K562 (cell line): ENCODE results near the gene C19orf12. TPM values are rescaled to one million over a fixed set of nuclear protein-coding genes. Genes with fewer than 3 reads are reported as not detected.

Source experiments
- ATAC-seq: fragments of 200-7000 bp; cut with Tn5 transposase; 3 replicates; pipeline ENCODE4 v1.9.1; 2020; ENCODE audit warnings: moderate library complexity
- BruUV-seq: library from RNA; stranded (reverse); fragments of 400-500 nt; replicated peaks from 2 replicates; lab custom pipeline; 2021; lab: Mats Ljungman, UMichigan
- CTCF ChIA-PET: fragments of 300-600 bp; formaldehyde crosslinking; extraction: SDS; loops from one replicate; lab custom pipeline; 2021; ENCODE audit warnings: low intra/inter-chr PET ratio; lab: Yijun Ruan, JAX
- POLR2A ChIA-PET: fragments of 300-600, 350-650 bp; sonication (Branson Sonifier 250); formaldehyde crosslinking; extraction: SDS; loops from one replicate; lab custom pipeline; 2021; ENCODE audit warnings: antibody characterized with exemption, inconsistent platforms; lab: Yijun Ruan, JAX
- DNase-seq, 4 experiments: peaks; one replicate each; pipeline versions ENCODE4 v3.0.0 to v3.0.0-alpha.2; 2011 to 2018; ENCODE audit warnings: low spot score in 3 of 4, mixed read lengths in 3 of 4; ENCODE audit errors: extremely low read depth in 1 of 4
- FAIRE-seq: peaks from 2 replicates; lab custom pipeline; 2011; peaks lifted over from hg19 to GRCh38; lab: Jason Lieb, UNC
- H2AFZ ChIP-seq: 2 replicates; pipeline ENCODE4 v1.6.0; 2011; ENCODE audit warnings: low read depth, low read length, control low read depth, inconsistent platforms
- H3K27ac ChIP-seq: fragments of 200-600 bp; 3 replicates; pipeline ENCODE4 v1.8.0; 2011; ENCODE audit warnings: low read depth, mild to moderate bottlenecking, control low read depth, inconsistent platforms, low read length, moderate library complexity, mixed read lengths; ENCODE audit errors: extremely low read depth
- H3K27me3 ChIP-seq, 2 experiments: fragments of 300-600 bp in 1 of 2; 2 replicates in 1 of 2; 3 replicates in 1 of 2; pipeline versions ENCODE4 v1.6.0 to v1.8.0; 2011; ENCODE audit warnings: inconsistent platforms in 2 of 2, low read length in 2 of 2, mild to moderate bottlenecking in 1 of 2, mixed read lengths in 1 of 2, moderate library complexity in 1 of 2; ENCODE audit not compliant: control insufficient read depth in 2 of 2, insufficient read depth in 2 of 2
- H3K36me3 ChIP-seq: fragments of 300-600 bp; 3 replicates; pipeline ENCODE4 v1.8.0; 2011; ENCODE audit warnings: mild to moderate bottlenecking, low read length, inconsistent platforms; ENCODE audit not compliant: control insufficient read depth, insufficient read depth
- H3K4me1 ChIP-seq, 2 experiments: fragments of 200-600 bp in 1 of 2; replicated peaks in 1 of 2; 2 replicates in 1 of 2; 3 replicates in 1 of 2; pipeline versions ENCODE4 v1.5.1 to v1.8.0; 2011; ENCODE audit warnings: inconsistent platforms in 2 of 2, low read length in 2 of 2, mild to moderate bottlenecking in 1 of 2, mixed read lengths in 1 of 2, moderate library complexity in 1 of 2; ENCODE audit not compliant: control insufficient read depth in 2 of 2, insufficient read depth in 2 of 2
- H3K4me2 ChIP-seq: 2 replicates; pipeline ENCODE4 v1.6.1; 2011; ENCODE audit warnings: low read length, control low read depth, inconsistent platforms, mixed read lengths; ENCODE audit not compliant: insufficient read depth
- H3K4me3 ChIP-seq: fragments of 200-600 bp; sonication (generic), shearing (Covaris generic); 2 replicates; pipeline ENCODE4 v1.5.1; 2016; ENCODE audit warnings: control low read depth, inconsistent platforms
- H3K79me2 ChIP-seq: fragments of 200-600 bp; 3 replicates; pipeline ENCODE4 v1.8.0; 2011; ENCODE audit warnings: low read length, inconsistent platforms; ENCODE audit not compliant: control insufficient read depth, insufficient read depth
- H3K9ac ChIP-seq, 2 experiments: 2 replicates each; pipeline versions ENCODE4 v1.6.0 to v1.6.1; 2011; ENCODE audit warnings: low read depth in 2 of 2, low read length in 2 of 2, control low read depth in 1 of 2, inconsistent platforms in 1 of 2, mild to moderate bottlenecking in 1 of 2, mixed read lengths in 1 of 2; ENCODE audit not compliant: insufficient read depth in 1 of 2
- H3K9me1 ChIP-seq: one replicate; pipeline ENCODE4 v1.6.0; 2011; ENCODE audit warnings: inconsistent platforms, mild to moderate bottlenecking, low read length, moderate library complexity; ENCODE audit not compliant: control insufficient read depth, insufficient read depth
- H3K9me3 ChIP-seq: replicated peaks from 2 replicates; pipeline ENCODE4 v1.5.1; 2011; ENCODE audit warnings: low read depth, low read length, inconsistent platforms; ENCODE audit not compliant: control insufficient read depth, insufficient read depth
- H4K20me1 ChIP-seq: replicated peaks from 2 replicates; pipeline ENCODE4 v1.6.1; 2011; ENCODE audit warnings: low read length, inconsistent platforms, mixed read lengths; ENCODE audit not compliant: control insufficient read depth, insufficient read depth
- CAMTA2 ChIP-seq: fragments of 250-450 bp; sonication (Bioruptor Pico); conservative IDR thresholded peaks from 2 replicates; pipeline ENCODE4 v1.5.1; 2022
- CREB5 ChIP-seq: fragments of 250-450 bp; sonication (Bioruptor Pico); IDR thresholded peaks from 2 replicates; pipeline ENCODE4 v1.5.0; 2020; ENCODE audit warnings: mild to moderate bottlenecking
- EWSR1 ChIP-seq: fragments of 450-650 bp; IDR thresholded peaks from 2 replicates; pipeline ENCODE4 v1.6.1; 2018; ENCODE audit warnings: borderline replicate concordance, mild to moderate bottlenecking, low read depth, moderate library complexity; ENCODE audit not compliant: partially characterized antibody
- FOXJ3 ChIP-seq: sonication (generic); formaldehyde crosslinking; IDR thresholded peaks from 2 replicates; pipeline ENCODE4 v1.4.0; 2020; ENCODE audit warnings: mild to moderate bottlenecking, missing genetic modification reagents
- GATA2 ChIP-seq: sonication (generic); formaldehyde crosslinking; IDR thresholded peaks from 2 replicates; pipeline ENCODE4 v1.4.0; 2020; ENCODE audit warnings: mild to moderate bottlenecking, missing genetic modification reagents
- ILK ChIP-seq: fragments of 450-650 bp; IDR thresholded peaks from 2 replicates; pipeline ENCODE4 v1.6.1; 2016; ENCODE audit warnings: missing genetic modification characterization, low read depth, mild to moderate bottlenecking, missing compliant biosample characterization, moderate library complexity, borderline replicate concordance
- JUND ChIP-seq, 2 experiments: IDR thresholded peaks; 2 replicates in 1 of 2; 3 replicates in 1 of 2; pipeline ENCODE4 v1.6.1; 2011; ENCODE audit warnings: borderline replicate concordance in 2 of 2, low read depth in 2 of 2, low read length in 2 of 2, improper control_type of control experiment in 1 of 2, missing biosample characterization in 1 of 2, missing genetic modification characterization in 1 of 2, missing genetic modification reagents in 1 of 2
- MECOM ChIP-seq: fragments of 250-450 bp; sonication (Bioruptor Pico); IDR thresholded peaks from 2 replicates; pipeline ENCODE4 v1.8.0; 2022; ENCODE audit warnings: inconsistent platforms
- NCOR1 ChIP-seq: fragments of 450-650 bp; IDR thresholded peaks from 2 replicates; pipeline ENCODE4 v1.6.1; 2016; ENCODE audit warnings: mild to moderate bottlenecking, moderate library complexity
- NEUROD1 ChIP-seq: fragments of 150-350 bp; IDR thresholded peaks from 2 replicates; pipeline ENCODE4 v1.6.1; 2014; ENCODE audit warnings: borderline replicate concordance, low read length, low read depth; ENCODE audit not compliant: partially characterized antibody
- RAD51 ChIP-seq: fragments of 450-650 bp; IDR thresholded peaks from 2 replicates; pipeline ENCODE4 v1.7.1; 2016; ENCODE audit warnings: low read depth, mild to moderate bottlenecking, borderline replicate concordance
- RFX5 ChIP-seq: IDR thresholded peaks from 2 replicates; pipeline ENCODE4 v1.6.1; 2011; ENCODE audit warnings: low read depth, mild to moderate bottlenecking, improper control_type of control experiment, low read length
- SETDB1 ChIP-seq: IDR thresholded peaks from one replicate; pipeline ENCODE4 v1.6.1; 2012; ENCODE audit warnings: low read length, control low read depth, inconsistent platforms
- SLC30A9 ChIP-seq: fragments of 250-450 bp; sonication (Bioruptor Pico); IDR thresholded peaks from 2 replicates; pipeline ENCODE4 v1.8.0; 2022; ENCODE audit warnings: mild to moderate bottlenecking, moderate library complexity
- TEAD2 ChIP-seq: fragments of 450-650 bp; IDR thresholded peaks from 2 replicates; pipeline ENCODE4 v1.6.1; 2016; ENCODE audit warnings: missing genetic modification characterization, control low read depth, missing compliant biosample characterization
- THAP7 ChIP-seq: fragments of 250-450 bp; sonication (Bioruptor Pico); IDR thresholded peaks from 2 replicates; pipeline ENCODE4 v1.5.0; 2021
- ZNF408 ChIP-seq: fragments of 250-450 bp; sonication (Bioruptor Pico); IDR thresholded peaks from 2 replicates; pipeline ENCODE4 v1.4.0; 2020; ENCODE audit warnings: low read depth, mild to moderate bottlenecking, moderate library complexity
- WGBS: fragments of 100-300 bp; shearing (Covaris generic); methylation state at CpG from one replicate; pipeline ENCODE4 v1.1.6; 2016; ENCODE audit warnings: low coverage, mixed read lengths; ENCODE audit not compliant: insufficient coverage; ENCODE audit errors: missing lambda C conversion rate; 5-methylcytosine and 5-hydroxymethylcytosine counted together
- in situ Hi-C: fragments of 300-500 bp; cut with MboI; formaldehyde crosslinking; loops from 4 replicates; pipeline ENCODE4 v1.15.0; 2018; ENCODE audit warnings: inconsistent platforms, mixed read lengths
- intact Hi-C: fragments of 100-400 bp; cut with micrococcal nuclease; formaldehyde crosslinking; loops from 2 replicates; pipeline ENCODE4 v1.14.2; 2022
- polyA plus RNA-seq, 8 experiments: library from polyadenylated mRNA; depleted of rRNA in 4 of 8; stranded (reverse) in 5 of 8; unstranded in 3 of 8; fragments of >200 nt; fragmentation: Nextera tagmentation in 2 of 8; fragmentation: Illumina TruSeq in 1 of 8; extraction: Ambion mirVana in 2 of 8; extraction: Trizol in 1 of 8; gene quantifications; 2 replicates each; pipeline versions ENCODE4 v1.2.1 to v1.2.3, GENCODE V29; 2011 to 2014; ENCODE audit warnings: inconsistent platforms in 1 of 8, missing spikeins in 1 of 8
- total RNA-seq, 7 experiments: library from RNA; depleted of rRNA in 6 of 7; stranded (reverse); fragments of >200 nt in 6 of 7; fragmentation: Illumina TruSeq in 2 of 7; extraction: Trizol in 2 of 7; gene quantifications; 2 replicates each; pipeline versions ENCODE4 v1.2.1 to v1.2.3, GENCODE V29; 2011 to 2021; ENCODE audit warnings: low replicate concordance in 1 of 7

The C19orf12 gene
- total and polyA plus RNA-seq, 9 of the 15 experiments (the other 6 are each of a cell fraction or from before 2014, with no cell fraction given) = 1.9 to 14.5 (median 10.2) TPM

GRCh38 chr19:29764361-29764760, 49.3 kb upstream of the C19orf12 start:
- BruUV-seq = no TSS peak
- WGBS = 2% methylated on average over 8 of the region's 8 CpGs
- H3K27ac ChIP-seq = no peak overlapping the region
- H3K4me3 ChIP-seq = no peak overlapping the region
- TF ChIP-seq EWSR1 (no peak), FOXJ3 (CRISPR knock-in tag) (no peak), NEUROD1 (no peak), CREB5 (no peak), CAMTA2 (CRISPR knock-in tag) (no peak), JUND (IDR thresholded peaks at IDR 0.05; ENCODE audit: borderline replicate concordance, low read depth, low read length) (no peak), JUND (tag; IDR thresholded peaks at IDR 0.05; ENCODE audit: borderline replicate concordance, low read depth, low read length) (no peak), RAD51 (no peak), ZNF408 (CRISPR knock-in tag) (no peak), SLC30A9 (CRISPR knock-in tag) (no peak), NCOR1 (no peak), ILK (tag) (no peak), THAP7 (CRISPR knock-in tag) (no peak), GATA2 (CRISPR knock-in tag) (no peak), TEAD2 (tag) (no peak), SETDB1 (no peak), MECOM (no peak), RFX5 (no peak)
- no peaks in the 10 kb centered on the region for H3K79me2 ChIP-seq
- ATAC-seq (no peak), FAIRE-seq (no peak), DNase-seq (no peak)
- intact Hi-C loops (loop anchor here (5.0 kb wide), 1 partner anchor 108 kb away; no protein-coding TSS in a partner anchor), in situ Hi-C loops (loop anchor here (5.0 kb wide), 1 partner anchor 88 kb away; no protein-coding TSS in a partner anchor)
- ChIA-PET CTCF (no interaction called here), POLR2A (interaction anchor here (0.6 kb wide), 1 partner anchor 36 kb away, joined by 3 read pairs; no protein-coding TSS in a partner anchor)
- no peaks in the 10 kb centered on the region for H3K36me3 ChIP-seq
- H3K9ac ChIP-seq = no peak overlapping the region
- no peaks in the 10 kb centered on the region for H3K9me1 ChIP-seq
- peaks cover 20 to 73% of the 10 kb centered on the region in 2 experiments for H3K27me3 ChIP-seq
- no peaks in the 10 kb centered on the region for H3K9me3 ChIP-seq
- H3K4me2 ChIP-seq = no peak overlapping the region
- H4K20me1 ChIP-seq = 0 out of 2 replicates have a peak, but pooled peaks cover 4% of the 10 kb centered on the region
- H3K4me1 ChIP-seq = peaks cover 0 to 8% of the 10 kb centered on the region in 2 experiments; a peak in 2 of 5 replicates
- H2AFZ ChIP-seq = no peak overlapping the region
